ENCODE data around the gene CIAO3. TPM values are rescaled to one million over a fixed set of nuclear protein-coding genes. Genes with fewer than 3 reads are reported as not detected.

Gene CIAO3
- total RNA-seq, 4 donors from 2014 or later: 39.8 to 53.2 (median 45.6) TPM

DNA sequence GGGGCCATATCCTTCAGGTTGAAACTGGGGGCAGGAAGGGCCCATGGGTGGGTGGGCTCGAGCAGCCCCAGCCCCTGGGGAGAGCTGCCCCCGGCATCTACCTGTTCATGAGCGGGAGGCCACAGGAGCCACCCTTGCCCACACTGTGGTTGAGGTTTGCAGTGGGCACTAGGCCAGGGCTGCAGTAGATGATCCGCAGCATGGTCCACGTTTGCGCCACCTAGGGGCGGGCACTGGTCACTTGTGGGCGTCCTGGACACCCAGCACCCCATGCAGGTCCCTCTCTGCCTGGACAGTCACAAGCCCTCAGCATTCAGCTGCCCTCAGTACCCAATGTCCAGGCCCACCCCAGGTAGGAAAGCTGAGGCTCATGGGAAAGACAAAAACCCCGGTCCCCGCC is 54.8 kb downstream of the CIAO3 start:
- Histone ChIP-seq H3K9me3 (no peaks in the 10 kb centered on the region), H3K27ac (no peak overlapping the region), H3K36me3 (peaks cover 0 to 53% (median 15%) of the 10 kb centered on the region in 3 donors), H3K27me3 (no peaks in the 10 kb centered on the region), H3K4me1 (peaks cover 0 to 79% (median 46%) of the 10 kb centered on the region in 4 donors), H3K4me3 (no peak overlapping the region)
- no peak for TF ChIP-seq POLR2A (IDR thresholded peaks at IDR 0.05)
- TF ChIP-seq, protein P1, sequence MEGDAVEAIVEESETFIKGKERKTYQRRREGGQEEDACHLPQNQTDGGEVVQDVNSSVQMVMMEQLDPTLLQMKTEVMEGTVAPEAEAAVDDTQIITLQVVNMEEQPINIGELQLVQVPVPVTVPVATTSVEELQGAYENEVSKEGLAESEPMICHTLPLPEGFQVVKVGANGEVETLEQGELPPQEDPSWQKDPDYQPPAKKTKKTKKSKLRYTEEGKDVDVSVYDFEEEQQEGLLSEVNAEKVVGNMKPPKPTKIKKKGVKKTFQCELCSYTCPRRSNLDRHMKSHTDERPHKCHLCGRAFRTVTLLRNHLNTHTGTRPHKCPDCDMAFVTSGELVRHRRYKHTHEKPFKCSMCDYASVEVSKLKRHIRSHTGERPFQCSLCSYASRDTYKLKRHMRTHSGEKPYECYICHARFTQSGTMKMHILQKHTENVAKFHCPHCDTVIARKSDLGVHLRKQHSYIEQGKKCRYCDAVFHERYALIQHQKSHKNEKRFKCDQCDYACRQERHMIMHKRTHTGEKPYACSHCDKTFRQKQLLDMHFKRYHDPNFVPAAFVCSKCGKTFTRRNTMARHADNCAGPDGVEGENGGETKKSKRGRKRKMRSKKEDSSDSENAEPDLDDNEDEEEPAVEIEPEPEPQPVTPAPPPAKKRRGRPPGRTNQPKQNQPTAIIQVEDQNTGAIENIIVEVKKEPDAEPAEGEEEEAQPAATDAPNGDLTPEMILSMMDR (IDR thresholded peaks at IDR 0.05): peak in 1 of 5 experiments; percentile 12
- 54 to 85% methylated on average over 5 to 8 of the region's 10 CpGs for WGBS, 2 donors
- DNase-seq (ENCODE audit: low spot score in 2 of 2): no peak

DNA sequence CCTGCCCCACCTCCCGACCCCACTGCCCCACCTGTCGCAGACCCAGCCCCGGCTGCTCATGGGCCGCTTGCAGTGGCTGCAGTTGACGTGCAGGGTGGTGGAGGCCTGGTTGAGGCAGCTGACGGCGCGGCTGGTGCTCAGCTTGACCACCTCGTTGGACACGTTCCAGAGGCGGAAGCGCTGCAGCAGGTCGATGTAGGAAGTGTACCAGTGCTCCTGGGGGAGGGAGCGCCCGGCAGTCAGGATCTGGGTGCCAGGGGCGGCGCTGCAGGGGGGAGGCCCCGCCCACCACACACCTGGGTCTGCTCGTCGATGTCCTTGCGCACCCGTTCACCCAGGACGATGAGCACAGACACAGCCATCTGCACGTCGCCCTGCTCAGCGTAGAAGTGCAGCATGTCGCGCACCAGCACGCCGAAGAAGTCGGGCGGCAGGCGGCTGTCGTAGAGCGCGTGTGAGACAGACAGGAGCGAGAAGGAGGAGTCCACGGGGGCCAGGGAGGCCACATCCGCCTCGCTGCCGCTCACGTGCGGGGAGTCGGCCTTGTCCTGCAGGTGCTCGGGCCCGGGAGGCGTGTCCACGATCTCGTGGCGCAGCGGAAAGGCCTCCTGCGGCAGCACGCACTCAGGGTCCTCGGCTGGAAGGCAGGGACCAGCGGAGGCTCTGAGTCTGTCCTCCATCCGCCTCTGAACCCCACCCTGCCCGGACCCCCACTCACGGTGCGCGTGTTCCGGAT is 55.7 kb downstream of the CIAO3 start:
- TF ChIP-seq, protein P1 (IDR thresholded peaks at IDR 0.05): no peak
- TF ChIP-seq POLR2A (IDR thresholded peaks at IDR 0.05) (no peak), EP300 (IDR thresholded peaks at IDR 0.05) (no peak)
- no peak for DNase-seq (ENCODE audit: low spot score in 2 of 2)
- no peaks in the 10 kb centered on the region for H3K9me3 ChIP-seq
- H3K4me3 ChIP-seq: peak overlapping the region; percentile 55 to 78 (median 61)
- WGBS, 2 donors: 90 to 93% methylated on average over 53 to 55 of the region's 61 CpGs
- no peaks in the 10 kb centered on the region for H3K27me3 ChIP-seq
- peaks cover 0 to 76% (median 46%) of the 10 kb centered on the region in 4 donors for H3K4me1 ChIP-seq
- peak overlapping the region in 3 of 4 donors; percentile 76 to 84 (median 84) for H3K27ac ChIP-seq
- peaks cover 0 to 53% (median 15%) of the 10 kb centered on the region in 3 donors for H3K36me3 ChIP-seq

DNA sequence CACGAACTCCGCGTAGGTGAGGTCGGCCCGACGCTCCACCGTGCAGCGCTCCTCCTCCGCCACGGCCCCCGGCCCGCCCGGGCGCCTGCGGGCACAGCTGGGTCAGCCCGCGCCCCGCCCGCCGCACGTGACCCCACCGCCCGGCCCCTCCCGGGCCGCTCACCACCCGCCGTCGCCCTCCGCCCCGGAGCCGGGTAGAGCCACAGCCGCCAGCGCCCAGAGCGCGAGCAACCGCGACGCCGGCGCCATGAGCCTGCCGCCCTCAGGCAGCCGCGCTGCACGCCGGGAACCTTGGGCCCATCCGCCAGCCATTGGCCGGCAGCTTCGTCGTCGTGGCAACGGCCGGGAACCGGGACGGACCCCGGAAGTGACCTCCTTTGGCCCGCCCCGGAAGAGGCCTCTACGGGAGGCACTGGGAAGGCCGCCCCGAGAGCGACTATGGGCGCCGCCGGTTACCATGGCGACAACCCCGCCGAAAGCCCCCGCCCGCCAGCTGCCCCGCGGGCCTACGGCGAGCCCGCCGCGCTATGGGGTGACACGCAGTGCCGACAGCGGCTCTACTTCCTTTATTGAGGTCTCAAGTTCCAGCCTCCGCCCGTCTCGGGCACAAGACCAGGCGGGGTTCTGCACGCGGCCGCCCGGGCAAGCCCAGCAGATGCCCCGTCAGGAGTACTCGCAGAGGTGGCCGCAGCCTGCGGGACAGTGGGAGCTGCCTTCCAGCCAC is 56.6 kb downstream of the CIAO3 start, which contains the start of gene JMJD8:
TSS of gene JMJD8 (minus strand) at position 264 of the 724 bp plus-strand sequence. CDS start at position 249, 15 bp downstream.
- peak; percentile 93 to 95 for DNase-seq (ENCODE audit: low spot score in 2 of 2)
- peaks cover 0 to 74% (median 42%) of the 10 kb centered on the region in 4 donors for H3K4me1 ChIP-seq
- WGBS, 2 donors: 4 to 30% methylated on average over 6 to 73 of the region's 91 CpGs
- TF ChIP-seq EP300 (IDR thresholded peaks at IDR 0.05) (peak; percentile 85), POLR2A (IDR thresholded peaks at IDR 0.05) (peak in 1 of 2 donors; percentile 39)
- TF ChIP-seq, protein P1 (IDR thresholded peaks at IDR 0.05): peak in 1 of 5 experiments; percentile 11
- H3K4me3 ChIP-seq: peak within 1 kb of the TSS; percentile 56 to 84 (median 72)
- no peaks in the 10 kb centered on the region for H3K27me3 ChIP-seq
- H3K9me3 ChIP-seq: no peaks in the 10 kb centered on the region
- H3K27ac ChIP-seq: peak within 1 kb of the TSS; percentile 49 to 84 (median 80)
- peaks cover 0 to 53% (median 15%) of the 10 kb centered on the region in 3 donors for H3K36me3 ChIP-seq

DNA sequence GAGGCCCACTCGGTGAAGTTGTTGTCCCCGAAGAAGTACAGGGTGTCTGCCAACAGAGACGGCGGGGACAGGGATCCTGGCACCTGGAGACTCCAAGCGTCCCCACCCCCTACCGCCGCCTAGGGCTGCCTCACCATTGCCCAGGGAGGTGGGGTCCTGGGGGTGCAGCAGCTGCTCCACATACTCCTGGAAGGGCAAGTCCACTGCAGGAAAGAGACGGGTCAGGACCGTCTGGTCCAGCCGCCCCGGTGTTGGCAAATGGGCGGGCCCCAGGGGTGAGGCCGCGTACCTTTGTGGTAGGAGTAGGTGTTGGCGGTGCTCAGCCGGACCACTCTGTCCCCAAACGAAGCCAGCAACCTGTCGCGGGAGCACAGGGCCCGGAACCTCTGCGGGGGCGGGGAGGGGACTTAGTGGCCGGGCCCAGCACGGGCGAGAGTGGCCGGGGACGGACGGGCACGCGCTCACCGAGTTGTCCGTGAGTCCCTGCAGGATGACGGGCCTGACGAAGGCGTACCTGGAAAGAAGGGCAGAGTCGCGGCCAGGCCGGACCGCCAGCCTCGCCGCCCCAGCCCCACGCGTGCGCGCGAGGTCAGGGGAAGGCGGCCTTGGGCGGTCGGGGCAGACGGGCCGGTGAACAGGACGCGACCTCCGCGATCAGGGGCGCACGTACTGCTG is 57.3 kb downstream of the CIAO3 start:
- peaks cover 0 to 73% (median 39%) of the 10 kb centered on the region in 4 donors for H3K4me1 ChIP-seq
- peak overlapping the region in 2 of 4 donors; percentile 76 to 84 for H3K27ac ChIP-seq

More for the DNA sequence above, 57.3 kb downstream of the CIAO3 start:
- TF ChIP-seq EP300 (IDR thresholded peaks at IDR 0.05): no peak
- TF ChIP-seq, protein P1 (IDR thresholded peaks at IDR 0.05): no peak
- no peak for TF ChIP-seq POLR2A (IDR thresholded peaks at IDR 0.05)
- H3K4me3 ChIP-seq: peak overlapping the region; percentile 56 to 84 (median 72)
- 17 to 43% methylated on average over 17 to 55 of the region's 57 CpGs for WGBS, 2 donors
- H3K9me3 ChIP-seq: no peaks in the 10 kb centered on the region
- no peak for DNase-seq (ENCODE audit: low spot score in 2 of 2)
- H3K36me3 ChIP-seq: peaks cover 0 to 53% (median 15%) of the 10 kb centered on the region in 3 donors
- no peaks in the 10 kb centered on the region for H3K27me3 ChIP-seq
